PC-9 (cell line): ENCODE results near the gene DEPP1. TPM values are rescaled to one million over a fixed set of nuclear protein-coding genes. Genes with fewer than 3 reads are reported as not detected.

Experiments used
- BruUV-seq: library from RNA; stranded (reverse); fragments of 400-500 nt; replicated peaks from 2 replicates; lab custom pipeline; 2021; lab: Mats Ljungman, UMichigan
- CTCF ChIA-PET: fragments of 300-600 bp; sonication (Branson Sonifier 250); formaldehyde crosslinking; loops from one replicate; lab custom pipeline; 2022; ENCODE audit warnings: antibody characterized with exemption; lab: Charles Lee
- POLR2A ChIA-PET: fragments of 300-600 bp; sonication (Branson Sonifier 250); formaldehyde crosslinking; loops from one replicate; lab custom pipeline; 2022; ENCODE audit warnings: antibody characterized with exemption; ENCODE audit not compliant: unreplicated experiment; lab: Charles Lee
- DNase-seq, 2 experiments: peaks; one replicate each; pipeline versions ENCODE4 v3.0.0 to v3.0.0-alpha.2; 2015 to 2022; ENCODE audit warnings: mixed read lengths in 1 of 2
- H2AFZ ChIP-seq: fragments of 200-600 bp; sonication (generic); 2 replicates; pipeline ENCODE4 v1.8.1; 2017; ENCODE audit warnings: antibody characterized with exemption
- H3F3A ChIP-seq: fragments of 200-600 bp; sonication (generic); 2 replicates; pipeline ENCODE4 v1.8.1; 2017; ENCODE audit warnings: antibody characterized with exemption, mild to moderate bottlenecking, low read depth; ENCODE audit not compliant: insufficient read depth
- H3K27ac ChIP-seq: fragments of 200-600 bp; sonication (generic); 2 replicates; pipeline ENCODE4 v1.6.1; 2016; ENCODE audit warnings: mixed run types
- H3K27me3 ChIP-seq: fragments of 200-600 bp; sonication (generic); 2 replicates; pipeline ENCODE4 v1.6.1; 2016; ENCODE audit warnings: low read depth, mixed run types; ENCODE audit not compliant: insufficient read depth
- H3K36me3 ChIP-seq: fragments of 200-600 bp; sonication (generic); 2 replicates; pipeline ENCODE4 v1.6.1; 2016; ENCODE audit warnings: low read depth, mixed run types
- H3K4me1 ChIP-seq: fragments of 200-600 bp; sonication (generic); replicated peaks from 2 replicates; pipeline ENCODE4 v1.6.1; 2016; ENCODE audit warnings: mixed run types; ENCODE audit not compliant: insufficient read depth
- H3K4me2 ChIP-seq: fragments of 200-600 bp; sonication (generic); 2 replicates; pipeline ENCODE4 v1.6.1; 2017; ENCODE audit warnings: mixed run types
- H3K4me3 ChIP-seq: fragments of 200-600 bp; sonication (generic); 2 replicates; pipeline ENCODE4 v1.6.1; 2016; ENCODE audit warnings: mixed run types
- H3K79me2 ChIP-seq: fragments of 200-600 bp; sonication (generic); 2 replicates; pipeline ENCODE4 v1.6.1; 2017; ENCODE audit warnings: low read depth, mixed run types
- H3K9me2 ChIP-seq: fragments of 200-600 bp; sonication (generic); 2 replicates; pipeline ENCODE4 v1.8.1; 2017; ENCODE audit warnings: mild to moderate bottlenecking; ENCODE audit not compliant: insufficient read depth
- H3K9me3 ChIP-seq: fragments of 200-600 bp; sonication (generic); 2 replicates; pipeline ENCODE4 v1.8.1; 2016; ENCODE audit warnings: low read depth; ENCODE audit not compliant: insufficient read depth
- H4K20me1 ChIP-seq: fragments of 200-600 bp; sonication (generic); 2 replicates; pipeline ENCODE4 v1.8.1; 2017; ENCODE audit not compliant: insufficient read depth
- CTCF ChIP-seq: fragments of 200-600 bp; sonication (generic); conservative IDR thresholded peaks from 2 replicates; pipeline ENCODE4 v1.6.1; 2017; ENCODE audit warnings: mixed run types, antibody characterized with exemption, mild to moderate bottlenecking, moderate library complexity
- EZH2 ChIP-seq: fragments of 200-600 bp; sonication (generic); IDR thresholded peaks from 2 replicates; pipeline ENCODE4 v1.8.0; 2017; ENCODE audit warnings: antibody characterized with exemption, low read depth
- intact Hi-C: fragments of 100-400 bp; cut with micrococcal nuclease; formaldehyde crosslinking; loops from one replicate; pipeline ENCODE4 v1.10.0; 2022; ENCODE audit not compliant: unreplicated experiment
- total RNA-seq: library from RNA; stranded (reverse); gene quantifications from 2 replicates; pipeline ENCODE4 v1.2.3, GENCODE V29; 2021

Gene DEPP1
- total RNA-seq, 1 experiment from 2014 or later: 13.2 TPM

- Histone ChIP-seq H3K9me3 (no peaks in the 10 kb centered on the region), H3K4me2 (no peak overlapping the region), H3K4me3 (no peak overlapping the region), H4K20me1 (no peaks in the 10 kb centered on the region), H3F3A (peaks cover 22% of the 10 kb centered on the region; the same call in 1 of the 2 replicates), H3K4me1 (peaks cover 18% of the 10 kb centered on the region), H3K9me2 (no peaks in the 10 kb centered on the region), H3K27ac (no peak overlapping the region), H3K36me3 (no peaks in the 10 kb centered on the region), H2AFZ (no peak overlapping the region), H3K79me2 (no peaks in the 10 kb centered on the region), H3K27me3 (no peaks in the 10 kb centered on the region)
- no peak for DNase-seq
- ChIA-PET CTCF (interaction anchor here (1.4 kb wide), 1 partner anchor 12 kb away, joined by 4 read pairs; no protein-coding TSS in a partner anchor), POLR2A (no interaction called here)
- intact Hi-C loops: loop anchor here (5.0 kb wide), 1 partner anchor 39 kb away; the partner anchor contains the start of gene ZNF22
- TF ChIP-seq EZH2: no peak
- TF ChIP-seq CTCF: no peak; the same call in 1 of the 2 replicates
- no TSS peak for BruUV-seq
Observed at GRCh38 chr10:44962870-44963738, 15.5 kb downstream of the DEPP1 start.

GRCh38 chr10:44961931-44962750 lies 16.5 kb downstream of the DEPP1 start:
- no TSS peak for BruUV-seq
- ChIA-PET CTCF (no interaction called here), POLR2A (no interaction called here)
- Histone ChIP-seq H3K4me3 (no peak overlapping the region), H3F3A (peaks cover 22% of the 10 kb centered on the region; the same call in 1 of the 2 replicates), H3K27me3 (no peaks in the 10 kb centered on the region), H3K4me2 (no peak overlapping the region), H3K27ac (no peak overlapping the region), H3K9me2 (no peaks in the 10 kb centered on the region), H3K9me3 (no peaks in the 10 kb centered on the region), H3K4me1 (peaks cover 22% of the 10 kb centered on the region), H3K79me2 (no peaks in the 10 kb centered on the region), H2AFZ (no peak overlapping the region), H3K36me3 (no peaks in the 10 kb centered on the region), H4K20me1 (no peaks in the 10 kb centered on the region)
- intact Hi-C loops: loop anchor here (5.0 kb wide), 1 partner anchor 40 kb away; the partner anchor contains the start of gene ZNF22
- no peak for TF ChIP-seq EZH2
- TF ChIP-seq CTCF: no peak
- no peak for DNase-seq

- Histone ChIP-seq H3K4me3 (no peak overlapping the region), H3K27me3 (no peaks in the 10 kb centered on the region), H2AFZ (no peak overlapping the region), H3K79me2 (no peaks in the 10 kb centered on the region), H3K9me2 (no peaks in the 10 kb centered on the region), H3K36me3 (no peaks in the 10 kb centered on the region), H3K4me1 (peaks cover 22% of the 10 kb centered on the region), H4K20me1 (no peaks in the 10 kb centered on the region), H3F3A (peaks cover 22% of the 10 kb centered on the region; the same call in 1 of the 2 replicates), H3K27ac (no peak overlapping the region), H3K9me3 (no peaks in the 10 kb centered on the region), H3K4me2 (no peak overlapping the region)
- CTCF ChIA-PET: no interaction called here
- TF ChIP-seq CTCF: no peak
- no peak for TF ChIP-seq EZH2
- no peak for DNase-seq
- POLR2A ChIA-PET: no interaction called here
- no TSS peak for BruUV-seq
- intact Hi-C loops: loop anchor here (5.0 kb wide), 1 partner anchor 41 kb away; the partner anchor contains the start of gene ZNF22
Observed at GRCh38 chr10:44961230-44961571, 17.4 kb downstream of the DEPP1 start.
